NCI-H1930 (cell line): ENCODE measurements around the gene SGCD.

Experiments
- DNase-seq, 2 experiments: peaks; one replicate each; lab custom pipeline; 2025; lab: John Stamatoyannopoulos, UW

The SGCD gene

DNA sequence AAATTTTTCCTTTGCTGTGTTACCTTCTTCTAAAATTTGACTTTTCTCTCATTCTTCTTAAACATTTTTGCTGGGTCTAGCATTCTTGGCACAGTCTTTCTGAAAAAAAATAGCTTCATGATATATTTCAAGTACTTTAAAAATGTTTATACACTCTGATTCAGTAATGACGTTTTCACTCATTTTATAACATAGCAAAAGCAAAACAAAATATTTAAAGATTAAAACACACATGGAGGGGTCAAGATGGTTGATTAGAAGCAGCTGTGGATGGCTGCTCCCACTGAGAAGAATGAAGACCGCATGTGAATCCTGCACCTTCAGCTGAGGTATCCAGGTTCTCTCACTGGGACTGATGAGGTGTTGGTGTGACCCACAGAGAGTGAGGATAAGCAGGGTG is 188.2 kb downstream of the SGCD start:
- DNase-seq, result no peak

DNA sequence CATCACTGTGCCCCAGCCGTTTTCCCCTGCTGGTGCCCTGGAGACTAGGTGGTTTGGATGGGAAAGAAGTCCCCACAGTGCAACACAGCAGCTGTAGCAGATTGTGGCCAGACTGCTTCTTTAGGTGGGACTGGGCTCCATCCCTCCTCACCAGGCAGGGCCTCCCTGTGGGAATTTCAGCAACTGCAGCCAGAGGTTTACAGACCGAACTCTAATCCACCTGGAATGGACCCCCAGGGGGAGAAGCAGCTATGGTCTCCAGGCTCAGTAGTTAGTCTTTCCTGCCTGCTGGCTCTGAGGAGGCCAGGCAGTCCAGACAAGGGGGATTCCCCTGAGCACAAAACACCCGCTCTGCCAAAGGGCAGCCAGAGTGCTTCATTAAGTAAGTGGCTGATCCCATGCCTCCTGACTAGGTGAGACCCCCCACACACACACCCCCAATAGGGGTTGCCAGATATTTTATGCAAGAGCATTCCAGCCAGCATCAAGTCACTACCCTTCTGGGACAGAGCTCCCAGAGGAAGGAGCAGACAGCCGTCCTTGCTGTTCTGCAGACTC is 188.9 kb downstream of the SGCD start:
- no peak for DNase-seq

DNA sequence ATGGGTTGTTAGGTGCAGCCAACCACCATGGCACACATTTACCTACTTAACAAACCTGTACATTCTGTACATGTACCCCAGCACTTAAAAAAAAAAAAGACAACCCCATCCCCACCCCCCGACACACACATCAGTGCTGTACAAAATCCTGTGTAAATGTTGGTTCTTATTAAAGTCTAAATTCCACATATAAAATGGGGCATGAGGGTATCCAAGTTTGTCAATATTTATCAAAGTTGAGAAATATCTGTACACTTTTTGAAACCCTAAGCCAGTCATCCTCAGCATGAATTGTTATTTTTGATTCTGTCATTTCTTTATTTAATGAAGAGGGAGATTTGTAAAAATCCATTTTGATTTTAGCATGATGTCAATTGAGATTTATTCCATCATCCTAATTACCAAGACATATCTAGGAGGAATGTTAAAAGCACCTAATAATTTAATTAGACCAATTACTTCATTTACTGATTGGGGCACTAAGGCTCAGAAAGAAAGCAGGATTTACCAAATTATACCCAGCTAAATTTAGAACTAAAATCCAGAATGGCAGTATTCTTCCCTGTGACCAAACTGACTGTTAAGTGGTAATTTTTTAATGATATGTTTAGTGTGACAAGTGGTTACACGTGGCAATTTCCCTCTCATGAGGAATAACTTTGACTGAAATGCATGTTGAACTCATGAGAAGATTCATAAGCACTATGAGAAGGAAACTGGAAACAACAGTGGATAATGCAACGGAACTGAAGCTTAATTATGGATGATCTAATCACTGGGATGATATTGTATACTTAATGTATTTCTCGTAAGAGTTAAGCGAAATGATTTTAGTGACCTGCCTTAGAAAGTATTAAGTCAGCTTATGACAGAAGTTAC is 195.9 kb downstream of the SGCD start:
- no peak for DNase-seq

DNA sequence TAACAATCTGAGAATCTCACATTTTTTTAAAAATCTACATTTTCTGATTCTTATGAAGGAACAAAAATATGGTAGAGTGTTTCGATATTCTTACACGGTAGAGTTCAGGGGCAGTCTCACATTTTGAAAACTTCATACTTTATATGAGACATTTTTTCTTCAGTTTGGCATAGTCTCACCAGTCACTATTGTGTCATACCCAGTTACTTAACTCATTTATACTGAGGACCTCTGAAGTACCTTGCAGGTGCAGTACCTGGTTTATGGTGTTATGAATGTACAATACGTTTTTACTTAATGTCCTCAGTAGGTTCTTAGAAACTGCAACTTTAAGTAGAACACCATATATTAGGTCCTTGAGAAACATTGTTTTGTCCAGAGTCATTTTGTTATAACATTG is 196.6 kb downstream of the SGCD start:
- DNase-seq, result no peak

DNA sequence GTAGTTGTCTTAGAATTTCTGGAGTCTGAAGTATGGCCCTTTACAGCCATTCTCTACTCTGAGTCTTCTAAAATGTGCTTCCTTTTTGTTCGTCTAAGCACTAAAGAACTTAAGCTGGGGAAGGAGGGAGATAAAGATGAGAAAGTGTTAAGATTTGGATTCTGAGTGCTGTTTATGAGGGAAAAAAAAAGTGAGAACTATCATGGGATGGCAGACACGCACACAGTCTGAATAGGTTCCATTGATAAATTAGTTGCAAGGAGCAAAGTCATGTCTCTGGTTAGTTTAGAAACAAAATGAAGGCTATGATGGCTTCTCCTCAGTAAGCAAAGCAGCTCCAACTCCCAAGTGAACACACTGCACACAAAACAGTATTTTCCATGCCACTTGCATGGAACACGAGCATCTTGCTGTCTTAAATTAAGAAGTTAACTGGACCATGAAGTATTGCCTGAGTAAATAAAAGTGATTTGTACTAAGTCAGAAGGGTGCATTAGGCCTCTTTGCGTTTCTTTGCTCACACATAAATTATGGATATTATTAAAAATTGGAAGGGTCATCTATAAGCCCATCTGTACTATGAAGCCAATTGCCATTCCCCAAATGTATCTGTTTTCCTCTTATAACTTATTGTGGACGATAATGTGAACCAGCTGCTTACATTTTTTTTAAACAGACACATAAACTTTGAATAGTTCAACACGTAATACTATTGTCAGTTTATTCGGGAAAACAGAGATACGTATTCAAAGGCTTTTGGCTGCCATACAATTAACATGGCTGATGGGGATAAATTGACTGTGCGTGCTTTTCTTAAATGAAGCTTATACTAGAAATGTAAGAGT is 199.3 kb downstream of the SGCD start:
- no peak for DNase-seq

DNA sequence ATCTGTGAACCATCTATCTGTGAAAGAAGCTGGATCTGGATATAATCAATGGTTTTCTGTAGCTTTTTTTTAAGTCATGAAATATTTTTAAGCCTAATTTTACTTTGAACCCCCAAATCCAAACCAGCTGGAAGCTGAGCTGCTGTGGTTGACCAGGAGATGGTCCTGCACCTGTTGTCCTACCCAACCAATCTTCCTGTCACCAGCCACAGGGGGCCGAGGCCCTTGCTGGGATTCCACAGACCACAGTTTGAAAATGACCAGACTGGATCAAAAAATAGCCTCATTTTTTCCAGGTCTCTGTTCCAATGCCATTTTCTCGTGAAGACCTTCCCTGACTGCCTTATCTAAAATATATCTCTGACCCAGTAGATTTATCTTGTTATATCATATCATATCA is 200.6 kb downstream of the SGCD start:
- no peak for DNase-seq

DNA sequence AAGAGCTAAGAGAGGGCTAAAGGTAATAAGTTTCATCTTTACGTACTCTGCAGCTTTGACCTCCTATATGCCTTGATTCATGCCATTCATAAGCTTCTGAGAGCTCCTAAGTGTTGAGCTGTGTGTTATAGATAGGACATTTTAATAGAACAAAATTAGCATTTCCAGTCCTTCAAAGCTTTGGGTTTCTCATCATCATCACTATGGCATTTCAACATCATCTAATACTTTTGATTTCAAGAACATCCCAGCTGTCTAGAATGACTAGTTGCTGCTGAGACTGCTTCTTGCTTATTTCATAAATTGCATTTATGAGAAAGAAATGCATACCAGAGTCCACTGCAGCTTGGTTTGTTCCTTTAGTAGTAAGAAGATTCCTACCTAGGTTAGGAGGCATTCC is 201.7 kb downstream of the SGCD start:
- DNase-seq, result no peak

DNA sequence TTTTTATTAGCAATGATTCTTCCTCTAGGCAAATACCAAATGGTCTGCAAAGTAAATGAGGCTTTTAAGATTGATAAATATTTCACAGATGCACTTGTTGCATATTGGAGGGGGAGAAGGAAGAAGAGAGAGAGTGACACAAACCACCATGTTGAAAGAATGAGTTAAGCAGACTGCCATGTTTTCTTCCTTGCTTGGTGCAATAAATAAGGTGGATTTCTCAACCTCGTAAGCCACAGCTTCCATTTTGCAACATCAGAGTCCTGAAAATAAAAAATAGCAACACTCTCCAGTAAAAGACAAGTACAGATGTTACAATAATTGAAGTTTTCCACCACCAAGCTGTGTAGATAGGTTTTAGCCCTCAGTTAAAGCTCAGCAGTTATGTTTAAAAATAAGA is 202.9 kb downstream of the SGCD start:
- DNase-seq, result no peak

DNA sequence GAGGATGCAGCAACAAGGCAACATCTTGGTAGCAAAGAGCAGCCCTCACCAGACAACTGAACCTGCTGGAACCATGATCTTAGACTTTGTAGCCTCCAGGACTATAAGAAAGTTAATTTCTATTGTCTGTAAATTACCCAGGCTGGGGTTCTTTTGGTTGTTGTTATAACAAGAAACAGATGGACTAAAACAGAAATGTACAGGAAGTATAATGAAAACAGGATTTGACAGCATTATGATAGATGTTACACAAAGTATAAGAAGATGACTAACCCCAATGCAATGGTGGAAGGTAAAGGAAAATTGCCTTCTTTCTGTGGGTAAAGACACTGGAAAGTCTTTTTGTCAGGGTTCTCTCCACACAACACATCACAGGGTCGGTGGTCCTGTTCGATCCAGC is 204.2 kb downstream of the SGCD start:
- DNase-seq, result no peak

DNA sequence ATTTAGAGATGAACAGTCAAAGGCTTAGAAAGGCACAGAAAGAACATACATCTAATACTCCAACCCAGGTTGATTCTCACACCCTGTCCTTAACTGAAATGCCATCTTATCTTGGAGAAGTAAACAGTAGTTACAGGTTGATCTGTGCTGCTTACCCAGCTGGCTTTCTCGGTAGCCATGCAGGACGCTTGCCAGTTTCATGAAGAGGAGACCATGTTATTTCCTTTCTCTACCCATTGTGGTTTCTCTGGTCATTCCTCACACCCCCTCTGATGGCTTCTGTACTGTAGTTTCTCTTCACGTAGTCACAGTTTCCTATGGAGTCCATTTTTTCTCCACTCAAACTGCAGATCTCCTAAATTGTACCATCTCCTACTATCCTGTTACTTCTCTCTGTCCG is 206.0 kb downstream of the SGCD start:
- DNase-seq, result no peak

DNA sequence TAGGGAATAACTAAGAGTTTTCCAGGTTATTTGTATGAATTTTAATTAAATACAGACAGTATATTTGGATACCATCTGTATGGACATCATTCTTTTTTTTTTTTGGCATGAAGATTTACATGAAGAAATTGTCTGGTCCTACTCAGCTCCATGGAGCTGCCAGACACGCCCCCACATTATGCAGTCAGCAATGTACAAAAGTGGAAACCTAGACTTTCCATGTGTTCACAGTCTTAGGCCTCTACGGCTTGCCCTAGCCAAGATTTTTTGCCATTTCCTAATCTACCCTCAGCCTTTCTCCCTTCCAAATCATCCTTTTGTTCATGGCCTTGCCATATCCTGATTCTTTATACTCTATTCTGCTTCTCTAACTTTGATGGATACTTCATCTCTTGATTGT is 207.1 kb downstream of the SGCD start:
- no peak for DNase-seq

DNA sequence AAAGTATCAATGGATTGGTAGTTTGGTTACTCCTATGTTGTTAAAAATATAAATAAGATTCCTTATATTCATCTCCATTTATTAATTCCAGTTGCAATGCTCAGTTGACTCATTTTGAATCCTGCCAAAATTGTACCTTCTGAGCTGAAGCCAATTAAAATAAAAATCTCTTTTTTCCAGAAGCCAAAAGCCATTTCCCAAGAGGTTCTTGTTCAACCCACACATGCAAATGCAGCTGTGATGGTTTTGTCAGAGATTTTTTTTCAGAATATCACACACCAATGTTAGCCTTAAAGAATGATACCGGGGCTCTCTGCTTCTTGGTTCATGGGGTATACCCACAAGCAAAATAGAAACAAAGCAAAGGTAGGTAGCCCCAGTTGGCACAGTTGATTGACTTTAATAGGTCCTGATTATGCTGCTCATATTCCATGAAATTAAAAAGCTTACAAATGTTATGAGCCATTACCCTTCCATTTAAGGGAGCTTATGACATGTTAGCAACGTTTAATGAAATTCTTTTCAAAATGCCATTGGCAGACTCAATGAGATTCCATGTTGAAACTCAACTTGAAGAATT is 208.0 kb downstream of the SGCD start:
- DNase-seq, result no peak

DNA sequence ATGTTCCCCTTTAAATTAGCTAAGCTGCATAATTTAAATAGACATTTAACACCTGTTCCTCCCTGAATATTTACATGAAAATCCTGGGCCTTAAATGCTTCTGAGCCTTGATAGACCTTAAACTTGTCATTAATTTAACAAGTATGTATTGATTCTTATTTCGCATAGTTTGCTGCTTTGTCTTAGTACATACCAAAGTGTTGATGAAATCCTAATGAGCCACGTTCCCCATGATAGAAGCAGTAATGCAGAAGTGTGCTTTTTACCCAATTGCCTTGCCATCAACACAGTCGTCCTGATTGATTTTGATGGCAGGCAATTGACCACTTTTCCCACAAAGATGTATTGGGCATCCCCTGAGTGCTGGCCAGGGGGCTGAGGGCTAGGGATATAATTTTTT is 213.5 kb downstream of the SGCD start:
- no peak for DNase-seq

DNA sequence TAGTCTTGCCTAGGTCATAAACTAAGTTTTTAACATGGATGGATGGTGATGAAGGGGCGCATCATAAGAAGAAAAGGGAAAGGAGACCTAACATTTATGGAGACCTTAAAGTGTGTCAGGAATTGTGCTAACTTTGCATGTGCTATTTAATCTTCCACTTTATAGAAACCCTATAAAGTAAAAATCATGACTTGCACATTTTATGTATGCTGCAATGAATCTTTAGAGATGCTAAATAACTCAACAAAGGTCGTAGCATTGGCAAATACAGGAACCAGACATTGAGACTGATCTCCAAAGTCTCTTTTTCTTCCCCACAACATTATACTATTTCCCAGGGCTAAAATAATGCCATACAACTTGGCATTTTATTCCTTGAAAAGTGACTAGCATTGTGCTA is 214.6 kb downstream of the SGCD start:
- DNase-seq, result no peak

DNA sequence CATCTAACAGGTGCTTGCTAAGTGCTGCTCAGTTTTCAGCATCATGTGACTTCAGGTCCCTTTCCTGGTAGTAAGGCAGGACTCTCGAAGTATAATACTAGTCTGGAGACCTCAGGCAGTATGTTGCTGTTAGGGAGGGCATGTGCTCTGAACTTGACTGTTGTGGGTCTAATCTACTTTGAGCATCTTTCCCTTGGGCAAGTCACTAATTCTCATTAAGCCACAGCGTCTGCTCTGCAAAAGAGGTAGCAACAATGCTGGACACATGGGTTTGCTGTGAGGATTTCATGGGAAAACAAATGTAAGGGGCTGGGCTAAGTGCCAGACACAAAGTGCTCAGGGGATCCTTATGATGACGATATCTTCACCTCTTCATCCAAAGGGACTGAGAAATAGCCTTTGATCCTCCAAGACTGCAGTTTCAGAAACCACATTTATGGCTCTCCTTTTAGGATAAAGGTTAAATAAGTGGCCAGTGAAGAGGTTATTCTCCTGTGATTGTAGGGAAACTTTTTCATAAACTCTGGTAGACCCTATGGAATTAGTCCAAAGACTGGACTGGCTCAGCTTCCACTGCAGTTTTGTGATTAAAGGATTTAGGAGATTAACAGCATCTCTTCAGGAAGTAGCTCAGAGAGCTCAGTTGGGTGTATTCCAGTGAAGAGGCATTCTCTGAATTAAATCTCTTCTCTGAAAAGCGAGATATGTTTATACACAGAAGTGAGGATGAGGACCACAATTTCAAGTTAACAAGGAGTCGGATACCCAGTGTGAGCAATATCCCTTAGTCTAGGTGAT is 216.6 kb downstream of the SGCD start:
- DNase-seq, result no peak

DNA sequence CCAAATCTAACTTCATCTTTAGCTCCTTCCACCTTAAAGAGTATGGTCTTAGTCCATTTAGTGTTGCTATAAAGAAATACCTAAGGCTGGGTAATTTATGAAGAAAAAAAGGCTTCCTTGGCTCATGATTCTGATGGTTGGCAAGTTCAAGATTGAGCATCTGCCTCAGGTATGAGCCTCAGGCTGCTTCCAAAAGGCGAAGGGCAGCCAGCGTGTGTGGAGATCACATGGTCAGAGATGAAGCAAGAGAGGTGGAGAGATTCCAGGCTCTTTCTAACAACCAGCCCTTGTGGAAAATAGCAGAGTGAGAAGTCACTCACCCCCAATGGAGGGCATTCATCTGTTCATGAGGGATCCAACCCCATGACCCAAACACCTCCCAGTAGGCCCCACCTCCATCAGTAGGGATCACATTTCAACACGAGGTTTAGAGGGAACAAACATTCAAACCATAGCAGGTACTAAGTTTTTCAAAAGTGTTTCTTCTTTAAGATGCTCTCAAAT is 225.9 kb downstream of the SGCD start:
- no peak for DNase-seq

DNA sequence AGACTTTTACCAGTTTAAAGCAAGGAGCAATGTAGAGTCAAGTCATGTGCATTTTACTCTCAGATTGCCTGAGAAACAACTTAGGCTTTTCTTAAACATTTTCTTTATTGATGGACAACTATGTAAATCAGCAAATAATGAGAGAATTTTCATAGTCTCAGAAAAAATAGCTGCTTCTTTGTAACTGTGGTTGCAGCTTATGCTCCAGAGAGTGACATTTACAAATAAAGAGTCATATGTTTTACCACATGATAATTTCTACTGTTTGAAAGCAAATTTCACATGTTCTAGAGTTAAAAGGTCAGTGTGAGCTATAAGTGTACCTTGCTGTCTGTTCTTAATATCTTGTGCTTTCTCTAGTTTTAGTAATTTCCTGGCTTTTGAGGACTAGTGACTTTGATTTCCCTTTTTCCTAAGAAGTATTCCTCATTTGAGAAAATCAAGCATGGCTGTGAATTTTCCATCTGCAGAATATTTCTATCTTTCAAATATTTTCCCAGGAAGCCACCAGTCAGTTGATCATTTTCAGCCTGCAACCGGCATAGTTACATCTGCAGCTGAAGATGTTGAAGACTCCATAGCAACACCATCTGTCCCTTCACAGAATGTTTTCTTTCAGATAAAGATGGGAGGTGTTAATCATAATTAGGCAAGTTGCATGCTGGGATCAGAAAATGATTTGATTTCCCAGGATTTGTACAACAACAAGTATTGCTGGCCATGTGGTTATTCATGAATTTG is 229.9 kb downstream of the SGCD start:
- DNase-seq, result no peak

DNA sequence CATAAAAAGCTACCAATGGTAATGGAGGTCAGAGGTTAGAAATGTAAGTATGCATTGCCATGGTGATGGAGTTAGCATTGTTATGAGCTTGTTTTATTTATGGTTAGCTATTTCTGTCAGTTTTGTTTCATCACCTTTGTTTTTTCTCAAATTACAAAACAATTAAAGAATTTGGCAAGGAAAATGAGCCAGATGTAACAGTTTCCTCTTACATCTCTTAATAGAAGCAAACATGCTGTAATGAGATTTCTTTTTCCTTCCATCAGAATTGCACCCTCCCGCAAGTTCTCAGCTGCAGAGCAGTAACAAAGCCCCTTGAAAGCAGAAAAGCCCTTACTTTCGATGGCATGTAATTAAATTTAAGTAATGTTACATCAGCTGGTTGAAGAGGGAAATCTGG is 233.0 kb downstream of the SGCD start:
- no peak for DNase-seq

DNA sequence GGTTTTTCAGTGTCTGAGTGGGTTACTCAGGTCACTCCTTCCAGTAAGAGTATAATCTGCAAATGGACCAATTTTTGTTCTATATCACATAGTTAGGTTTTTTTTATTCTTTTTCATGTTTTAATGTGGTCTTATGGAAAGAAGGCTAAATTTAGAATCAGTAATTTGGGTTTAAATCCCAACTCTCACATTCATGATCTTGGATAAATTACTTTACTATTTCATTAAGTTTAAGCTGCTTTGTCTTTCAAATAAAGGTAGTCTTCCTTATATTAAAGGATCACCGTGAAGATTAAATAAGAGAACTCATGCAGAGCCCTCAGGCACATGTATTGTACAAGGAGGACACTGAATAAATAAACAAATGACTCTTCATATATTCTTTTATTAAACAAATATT is 234.7 kb downstream of the SGCD start:
- no peak for DNase-seq

DNA sequence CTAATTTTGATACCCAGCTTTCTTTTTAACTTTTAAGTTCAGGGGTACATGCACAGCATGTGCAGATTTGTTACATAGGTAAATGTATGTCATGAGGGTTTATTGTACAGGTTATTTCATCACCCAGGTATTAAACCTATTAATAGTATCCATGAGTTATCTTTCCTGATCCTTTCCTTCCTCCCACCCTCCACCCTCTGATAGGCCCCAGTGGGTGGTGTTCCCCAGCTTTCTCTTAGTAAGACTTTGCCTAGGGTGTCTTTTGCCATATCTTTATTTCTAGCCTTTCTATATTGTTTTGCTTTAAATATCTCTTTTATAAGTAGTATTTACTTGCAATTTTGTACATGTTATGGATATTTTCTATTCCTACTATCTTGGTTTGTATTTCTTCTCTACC is 243.7 kb downstream of the SGCD start:
- no peak for DNase-seq

DNA sequence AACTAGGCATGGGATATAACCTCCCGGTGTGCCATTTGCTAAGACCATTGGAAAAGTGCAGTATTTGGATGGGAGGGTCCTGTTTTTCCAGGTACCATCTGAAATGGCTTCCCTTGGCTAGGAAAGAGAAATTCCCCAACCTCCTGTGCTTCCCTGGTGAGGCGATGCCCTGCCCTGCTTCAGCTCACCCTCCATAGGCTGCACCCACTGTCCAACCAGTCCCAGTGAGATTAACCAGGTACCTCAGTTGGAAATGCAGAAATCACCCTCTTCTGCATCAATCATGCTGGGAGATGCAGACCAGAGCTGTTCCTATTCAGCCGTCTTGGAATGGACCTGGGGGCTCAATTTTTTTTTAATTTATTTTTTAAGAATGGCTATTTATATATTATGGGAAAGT is 254.8 kb downstream of the SGCD start:
- DNase-seq, result no peak
